ENCODE measurements around the gene CCR9. TPM values are rescaled to one million over a fixed set of nuclear protein-coding genes. Genes with fewer than 3 reads are reported as not detected.

CCR9 gene
- total RNA-seq, 1 donor from 2014 or later: not detected

DNA sequence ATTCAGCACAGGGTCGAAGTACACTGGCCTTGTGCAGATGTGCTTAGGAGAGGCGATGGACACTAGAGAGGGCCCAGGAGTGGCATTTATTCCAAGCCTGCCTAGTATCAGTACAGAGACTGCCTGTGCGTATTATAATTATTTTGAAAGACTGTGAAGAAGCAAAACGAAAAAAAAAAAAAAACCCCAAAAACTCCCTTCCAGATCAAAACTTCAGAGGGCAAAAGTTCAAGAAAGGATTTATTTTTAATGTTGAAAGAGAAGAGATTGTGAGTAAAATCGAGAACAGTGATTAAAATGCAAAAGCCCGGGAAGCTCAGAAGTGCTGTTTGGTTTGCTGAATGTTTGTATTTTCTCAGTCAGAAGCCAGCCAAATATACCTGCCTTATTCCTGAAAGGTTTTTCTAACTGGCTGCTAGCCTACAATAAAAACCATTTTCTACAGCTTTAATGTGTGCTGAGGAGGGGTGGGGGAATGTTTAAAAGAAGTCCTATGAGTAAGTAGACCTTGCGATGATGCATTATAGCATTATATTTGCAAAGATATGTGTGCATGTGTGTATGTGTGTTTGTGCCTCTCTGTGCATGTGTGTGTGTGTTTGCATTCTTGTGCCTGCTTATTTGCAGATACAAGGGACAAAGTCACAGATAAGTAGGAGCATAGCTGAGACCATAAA, 25.2 kb upstream of the CCR9 start:
- DNase-seq: no peak
- H3K4me1 ChIP-seq: no peaks in the 10 kb centered on the region
- intact Hi-C loops (cut with DNase I): no loop called here
- no peaks in the 10 kb centered on the region for H3K36me3 ChIP-seq
- TF ChIP-seq, protein P1, sequence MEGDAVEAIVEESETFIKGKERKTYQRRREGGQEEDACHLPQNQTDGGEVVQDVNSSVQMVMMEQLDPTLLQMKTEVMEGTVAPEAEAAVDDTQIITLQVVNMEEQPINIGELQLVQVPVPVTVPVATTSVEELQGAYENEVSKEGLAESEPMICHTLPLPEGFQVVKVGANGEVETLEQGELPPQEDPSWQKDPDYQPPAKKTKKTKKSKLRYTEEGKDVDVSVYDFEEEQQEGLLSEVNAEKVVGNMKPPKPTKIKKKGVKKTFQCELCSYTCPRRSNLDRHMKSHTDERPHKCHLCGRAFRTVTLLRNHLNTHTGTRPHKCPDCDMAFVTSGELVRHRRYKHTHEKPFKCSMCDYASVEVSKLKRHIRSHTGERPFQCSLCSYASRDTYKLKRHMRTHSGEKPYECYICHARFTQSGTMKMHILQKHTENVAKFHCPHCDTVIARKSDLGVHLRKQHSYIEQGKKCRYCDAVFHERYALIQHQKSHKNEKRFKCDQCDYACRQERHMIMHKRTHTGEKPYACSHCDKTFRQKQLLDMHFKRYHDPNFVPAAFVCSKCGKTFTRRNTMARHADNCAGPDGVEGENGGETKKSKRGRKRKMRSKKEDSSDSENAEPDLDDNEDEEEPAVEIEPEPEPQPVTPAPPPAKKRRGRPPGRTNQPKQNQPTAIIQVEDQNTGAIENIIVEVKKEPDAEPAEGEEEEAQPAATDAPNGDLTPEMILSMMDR (IDR thresholded peaks at IDR 0.05): no peak
- no peaks in the 10 kb centered on the region for H3K27me3 ChIP-seq
- H3K9me3 ChIP-seq: no peaks in the 10 kb centered on the region
- H3K27ac ChIP-seq: no peak overlapping the region
- no peak overlapping the region for H3K4me3 ChIP-seq
- ATAC-seq: no peak

- H3K4me1 ChIP-seq: no peaks in the 10 kb centered on the region
- intact Hi-C loops (cut with DNase I): no loop called here
- H3K9me3 ChIP-seq: no peaks in the 10 kb centered on the region
- ATAC-seq (no peak), DNase-seq (no peak)
- no peak overlapping the region for H3K4me3 ChIP-seq
- H3K27me3 ChIP-seq: no peaks in the 10 kb centered on the region
- no peak overlapping the region for H3K27ac ChIP-seq
- TF ChIP-seq, protein P1 (IDR thresholded peaks at IDR 0.05): no peak
- no peaks in the 10 kb centered on the region for H3K36me3 ChIP-seq
Measured at GRCh38 chr3:45864760-45865519, 21.4 kb upstream of the CCR9 start.

DNA sequence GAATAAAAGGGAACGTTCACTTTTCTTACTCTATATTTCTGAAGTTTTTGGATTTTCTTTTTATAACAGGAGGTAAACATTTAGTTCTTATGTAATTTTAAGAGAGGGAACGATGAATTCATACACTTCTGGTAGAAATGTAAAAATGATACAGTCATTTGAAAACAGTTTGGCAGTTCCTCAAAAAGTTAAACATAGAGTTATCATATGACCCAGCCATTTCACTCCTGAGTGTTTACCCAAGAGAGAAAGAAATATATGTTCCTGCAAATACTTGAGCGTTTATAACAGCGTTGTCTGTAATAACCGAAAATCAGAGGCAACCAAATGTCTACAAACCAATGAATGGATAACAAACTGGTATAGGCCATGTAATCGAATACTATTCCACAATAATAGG, 20.8 kb upstream of the CCR9 start:
- TF ChIP-seq, protein P1 (IDR thresholded peaks at IDR 0.05): no peak
- Histone ChIP-seq H3K9me3 (no peaks in the 10 kb centered on the region), H3K36me3 (no peaks in the 10 kb centered on the region), H3K27ac (no peak overlapping the region), H3K4me1 (no peaks in the 10 kb centered on the region), H3K27me3 (no peaks in the 10 kb centered on the region), H3K4me3 (no peak overlapping the region)
- DNase-seq (no peak), ATAC-seq (no peak)
- intact Hi-C loops (cut with DNase I): no loop called here

DNA sequence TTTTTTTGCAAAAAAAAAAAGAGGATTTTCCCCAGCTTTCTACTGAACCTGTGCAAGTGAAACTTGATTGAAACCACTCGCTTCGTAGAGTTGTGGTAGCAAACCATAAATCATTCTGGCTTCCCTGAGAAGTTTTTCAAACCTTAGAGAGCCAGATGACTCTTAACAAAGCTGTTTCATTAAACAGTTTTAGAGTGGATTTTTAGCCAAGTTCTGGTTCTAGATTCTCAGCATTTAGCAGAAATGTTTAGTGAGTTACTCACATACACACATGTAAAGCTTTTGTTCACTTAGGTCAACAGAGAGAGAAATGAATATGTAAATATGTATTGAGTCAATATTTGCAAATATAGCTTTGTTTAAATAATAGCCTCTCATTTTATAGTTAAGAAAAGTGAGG, 18.1 kb upstream of the CCR9 start:
- ATAC-seq: no peak
- Histone ChIP-seq H3K36me3 (no peaks in the 10 kb centered on the region), H3K27me3 (no peaks in the 10 kb centered on the region), H3K9me3 (no peaks in the 10 kb centered on the region), H3K4me1 (no peaks in the 10 kb centered on the region), H3K4me3 (no peak overlapping the region), H3K27ac (no peak overlapping the region)
- TF ChIP-seq, protein P1 (IDR thresholded peaks at IDR 0.05): no peak
- intact Hi-C loops (cut with DNase I): no loop called here
- DNase-seq: no peak

DNA sequence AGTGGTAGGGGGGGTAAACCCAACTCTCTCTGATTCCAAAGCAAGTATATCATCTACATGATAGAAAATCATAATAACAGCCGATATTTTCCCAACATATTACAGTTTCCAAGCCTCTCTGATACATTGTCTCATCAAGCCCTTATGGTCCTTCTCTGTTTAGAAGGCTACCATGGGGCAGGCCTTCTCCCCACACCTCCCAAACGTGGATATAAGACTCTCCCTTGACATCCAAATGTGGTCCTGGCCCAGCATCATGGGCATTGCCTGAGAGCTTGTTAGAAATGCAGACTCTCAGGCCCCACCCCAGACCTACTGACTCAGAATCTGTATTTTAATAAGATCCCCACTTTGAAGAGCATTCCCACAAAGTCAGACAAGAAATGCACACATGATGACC, 17.7 kb upstream of the CCR9 start:
- H3K36me3 ChIP-seq: no peaks in the 10 kb centered on the region
- no peaks in the 10 kb centered on the region for H3K27me3 ChIP-seq
- H3K4me1 ChIP-seq: no peaks in the 10 kb centered on the region
- DNase-seq (no peak), ATAC-seq (no peak)
- H3K9me3 ChIP-seq: no peaks in the 10 kb centered on the region
- intact Hi-C loops (cut with DNase I): no loop called here
- TF ChIP-seq, protein P1 (IDR thresholded peaks at IDR 0.05): no peak
- H3K27ac ChIP-seq: no peak overlapping the region
- no peak overlapping the region for H3K4me3 ChIP-seq

All from upper lobe of right lung (tissue), 1 donor.